ENCODE results near the gene EYS. TPM values are rescaled to one million over a fixed set of nuclear protein-coding genes. Genes with fewer than 3 reads are reported as not detected.
"Not testable (repeated sequence)": the region's sequence is repeated elsewhere in the genome, so short reads cannot be mapped to it uniquely, and the experiment has no call there.

The EYS gene
- total RNA-seq, 2 experiments from 2014 or later = not detected

GRCh38 chr6:64000818-64001491 lies 1706.1 kb downstream of the EYS start:
- Mint-ChIP-seq H3K27ac (no peak overlapping the region), H3K27me3 (ENCODE audit: low read depth) (no peaks in the 10 kb centered on the region), H3K4me1 (ENCODE audit: low read depth) (no peaks in the 10 kb centered on the region), H3K36me3 (ENCODE audit: low read depth) (no peaks in the 10 kb centered on the region), H3K4me3 (no peak overlapping the region), H3K9me3 (peaks cover 5% of the 10 kb centered on the region)
- CTCF ChIA-PET = no interaction called here
- no peak for DNase-seq
- intact Hi-C loops (cut with micrococcal nuclease) = no loop called here

DNA sequence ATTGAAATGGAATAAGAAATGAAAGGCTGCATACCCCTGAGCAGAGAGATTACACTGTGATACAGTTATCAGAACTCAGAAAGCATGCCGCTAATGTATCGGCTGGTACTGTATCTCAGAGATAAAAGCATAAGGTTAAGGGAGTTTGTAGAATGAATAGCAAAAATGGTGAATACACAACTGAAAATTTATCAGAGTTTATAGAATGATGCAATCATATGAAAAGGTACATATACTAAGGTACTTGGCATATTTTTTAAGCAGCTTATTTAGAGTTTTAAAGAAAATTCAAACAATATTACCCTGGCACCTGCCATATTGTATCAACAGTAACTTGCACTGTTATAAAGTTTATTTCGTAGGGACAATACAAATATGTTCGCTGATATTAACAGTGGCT lies 1707.4 kb downstream of the EYS start:
- Mint-ChIP-seq H3K4me3 (no peak overlapping the region), H3K27me3 (ENCODE audit: low read depth) (no peaks in the 10 kb centered on the region), H3K27ac (no peak overlapping the region), H3K9me3 (peaks cover 4% of the 10 kb centered on the region), H3K36me3 (ENCODE audit: low read depth) (no peaks in the 10 kb centered on the region), H3K4me1 (ENCODE audit: low read depth) (no peaks in the 10 kb centered on the region)
- intact Hi-C loops (cut with micrococcal nuclease) = no loop called here
- DNase-seq = no peak
- CTCF ChIA-PET = no interaction called here

DNA sequence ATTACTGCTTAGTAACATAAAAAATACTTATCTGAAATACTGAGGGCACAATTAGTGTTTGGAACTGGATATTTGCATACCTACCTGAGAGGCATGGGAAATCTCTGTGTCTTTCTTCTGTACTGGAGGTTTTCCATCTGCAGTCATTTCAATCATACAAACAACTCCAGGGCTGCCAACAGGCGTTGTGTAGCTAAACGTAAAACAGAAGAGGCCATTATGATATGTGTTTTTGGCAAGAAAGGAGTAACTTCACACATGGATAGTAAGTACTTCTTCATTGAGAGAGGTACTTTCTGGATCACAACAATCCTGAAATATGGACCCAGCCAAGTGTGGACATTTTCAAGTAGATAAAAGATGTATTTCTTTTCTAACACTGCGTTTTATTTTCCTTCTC lies 1708.0 kb downstream of the EYS start:
- DNase-seq = no peak
- Mint-ChIP-seq H3K36me3 (ENCODE audit: low read depth) (no peaks in the 10 kb centered on the region), H3K27ac (no peak overlapping the region), H3K4me3 (no peak overlapping the region), H3K4me1 (ENCODE audit: low read depth) (no peaks in the 10 kb centered on the region), H3K9me3 (no peaks in the 10 kb centered on the region), H3K27me3 (ENCODE audit: low read depth) (no peaks in the 10 kb centered on the region)
- CTCF ChIA-PET = no interaction called here
- intact Hi-C loops (cut with micrococcal nuclease) = no loop called here

DNA sequence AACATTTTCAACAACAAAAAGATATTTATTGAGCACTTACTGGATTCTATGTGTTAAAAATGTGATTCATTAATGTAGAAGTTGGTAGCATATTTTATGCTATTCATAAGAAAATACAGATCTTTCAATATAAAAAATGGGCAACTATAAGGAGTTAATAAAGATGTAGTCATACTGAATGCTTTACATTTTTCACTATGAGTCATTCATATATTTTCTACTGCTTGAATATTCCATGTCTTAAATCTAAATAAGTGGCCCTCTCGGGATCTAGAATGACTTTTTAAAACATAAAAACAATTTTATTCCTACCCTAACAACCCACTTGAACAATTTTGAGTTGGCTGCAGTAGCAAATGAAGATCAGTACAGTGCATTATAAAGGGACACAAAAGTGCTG lies 1709.3 kb downstream of the EYS start:
- no peak for DNase-seq
- Mint-ChIP-seq H3K4me1 (ENCODE audit: low read depth) (no peaks in the 10 kb centered on the region), H3K4me3 (no peak overlapping the region), H3K27me3 (ENCODE audit: low read depth) (no peaks in the 10 kb centered on the region), H3K36me3 (ENCODE audit: low read depth) (no peaks in the 10 kb centered on the region), H3K27ac (no peak overlapping the region), H3K9me3 (no peaks in the 10 kb centered on the region)
- CTCF ChIA-PET = no interaction called here
- intact Hi-C loops (cut with micrococcal nuclease) = no loop called here

DNA sequence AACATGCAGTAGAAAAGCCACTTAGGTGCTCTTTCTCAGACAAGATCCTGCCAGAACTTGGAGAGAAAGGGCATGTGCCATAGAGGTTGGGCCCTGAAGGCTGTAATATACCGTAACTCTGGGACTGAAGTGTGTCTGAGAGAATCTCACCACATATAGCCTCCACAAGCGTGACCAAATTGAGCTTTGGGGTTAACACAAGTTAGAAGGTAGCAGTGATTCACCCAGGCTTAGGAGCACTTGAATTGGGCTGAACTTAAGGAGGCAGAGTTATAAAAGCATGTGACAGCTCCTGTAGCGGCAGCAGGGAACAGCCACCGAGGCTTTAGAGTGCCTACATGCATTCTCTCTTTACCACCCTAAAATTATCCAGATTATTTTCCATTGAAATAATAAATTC lies 1709.8 kb downstream of the EYS start:
- CTCF ChIA-PET = no interaction called here
- Mint-ChIP-seq H3K36me3 (ENCODE audit: low read depth) (no peaks in the 10 kb centered on the region), H3K27ac (no peak overlapping the region), H3K4me1 (ENCODE audit: low read depth) (no peaks in the 10 kb centered on the region), H3K27me3 (ENCODE audit: low read depth) (no peaks in the 10 kb centered on the region), H3K9me3 (no peaks in the 10 kb centered on the region), H3K4me3 (no peak overlapping the region)
- DNase-seq = no peak
- intact Hi-C loops (cut with micrococcal nuclease) = no loop called here

GRCh38 chr6:63985223-63985622 lies 1721.8 kb downstream of the EYS start:
- Mint-ChIP-seq H3K27ac (no peak overlapping the region), H3K27me3 (ENCODE audit: low read depth) (peaks cover 3% of the 10 kb centered on the region), H3K4me3 (no peak overlapping the region), H3K36me3 (ENCODE audit: low read depth) (no peaks in the 10 kb centered on the region), H3K9me3 (no peaks in the 10 kb centered on the region), H3K4me1 (ENCODE audit: low read depth) (no peaks in the 10 kb centered on the region)
- CTCF ChIA-PET = no interaction called here
- no peak for DNase-seq
- intact Hi-C loops (cut with micrococcal nuclease) = no loop called here

DNA sequence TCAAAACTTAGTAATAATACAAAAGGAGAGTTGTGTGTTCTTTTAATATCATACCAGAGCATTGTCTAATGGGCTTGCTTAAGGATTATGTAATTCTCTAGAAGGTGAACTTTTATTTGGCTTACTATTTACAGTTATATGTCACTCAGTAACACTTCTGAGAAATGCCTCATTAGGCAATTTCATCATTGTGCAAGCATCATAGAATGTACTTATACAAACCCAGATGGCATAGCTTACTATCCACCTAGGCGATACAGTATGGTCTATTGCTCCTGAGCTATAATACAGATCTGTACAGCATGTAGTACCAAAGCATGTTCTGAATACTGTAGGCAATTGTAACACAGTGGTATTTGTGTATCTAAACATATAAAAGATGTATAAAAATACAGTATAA lies 1731.3 kb downstream of the EYS start:
- CTCF ChIA-PET = no interaction called here
- Mint-ChIP-seq H3K27me3 (ENCODE audit: low read depth) (no peaks in the 10 kb centered on the region), H3K36me3 (ENCODE audit: low read depth) (no peaks in the 10 kb centered on the region), H3K27ac (no peak overlapping the region), H3K4me3 (no peak overlapping the region), H3K4me1 (ENCODE audit: low read depth) (no peaks in the 10 kb centered on the region), H3K9me3 (no peaks in the 10 kb centered on the region)
- DNase-seq = no peak
- intact Hi-C loops (cut with micrococcal nuclease) = no loop called here

DNA sequence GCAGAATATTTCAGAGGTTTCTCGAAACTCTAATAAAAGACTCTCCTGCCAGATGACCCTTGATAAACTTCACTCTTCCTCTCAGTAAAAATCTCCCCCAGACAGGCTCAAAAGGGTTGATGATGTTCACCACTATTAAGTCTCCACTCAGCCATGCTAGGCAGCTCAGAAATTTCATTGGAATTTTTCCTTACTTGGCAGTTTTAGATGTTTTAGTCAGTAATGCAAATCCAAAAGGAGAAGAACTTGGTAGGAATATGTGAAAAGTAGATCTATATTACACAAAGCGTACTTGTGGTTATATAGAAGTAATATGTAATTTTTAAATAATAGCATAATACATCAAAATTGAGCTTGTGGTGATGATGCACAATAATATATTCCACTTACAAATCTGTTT lies 1738.4 kb downstream of the EYS start:
- no peak overlapping the region for H3K27ac Mint-ChIP-seq
- no peaks in the 10 kb centered on the region for H3K36me3 Mint-ChIP-seq (ENCODE audit: low read depth)
- intact Hi-C loops (cut with micrococcal nuclease) = no loop called here
- H3K4me3 Mint-ChIP-seq = no peak overlapping the region
- H3K9me3 Mint-ChIP-seq = no peaks in the 10 kb centered on the region
- DNase-seq = no peak
- CTCF ChIA-PET = no interaction called here
- no peaks in the 10 kb centered on the region for H3K4me1 Mint-ChIP-seq (ENCODE audit: low read depth)
- H3K27me3 Mint-ChIP-seq (ENCODE audit: low read depth) = no peaks in the 10 kb centered on the region

GRCh38 chr6:63964366-63964765 lies 1742.7 kb downstream of the EYS start:
- H3K4me1 Mint-ChIP-seq (ENCODE audit: low read depth) = no peaks in the 10 kb centered on the region
- H3K27me3 Mint-ChIP-seq (ENCODE audit: low read depth) = no peaks in the 10 kb centered on the region
- intact Hi-C loops (cut with micrococcal nuclease) = no loop called here

DNA sequence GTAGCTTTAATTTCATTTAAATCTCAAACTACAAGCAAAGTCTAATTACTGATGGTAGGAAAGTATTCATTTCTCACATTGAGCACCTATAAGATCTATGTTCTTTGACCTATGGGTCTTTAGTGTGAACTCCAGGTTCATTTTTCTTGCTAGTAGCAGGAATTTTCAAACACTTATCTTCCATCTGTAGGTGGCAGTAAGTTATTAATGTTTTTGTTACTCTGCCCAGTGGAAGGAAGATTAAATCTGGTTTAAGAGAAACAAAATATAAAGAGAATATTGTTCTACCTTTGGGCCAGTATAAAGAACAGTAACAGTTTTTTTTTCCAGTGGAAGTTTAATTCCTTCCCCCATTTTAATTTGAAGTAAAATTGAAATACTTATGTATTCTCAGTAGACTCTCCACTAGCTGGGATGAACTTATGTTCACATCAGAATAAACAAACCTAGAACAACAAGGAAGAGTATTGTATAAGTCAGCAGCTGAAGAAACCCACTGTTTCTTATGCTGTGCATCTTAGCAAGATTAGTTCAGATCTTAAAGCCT lies 1743.2 kb downstream of the EYS start:
- no peak overlapping the region for H3K4me3 Mint-ChIP-seq
- H3K27me3 Mint-ChIP-seq (ENCODE audit: low read depth) = no peaks in the 10 kb centered on the region
- H3K36me3 Mint-ChIP-seq (ENCODE audit: low read depth) = no peaks in the 10 kb centered on the region
- no peak overlapping the region for H3K27ac Mint-ChIP-seq
- DNase-seq = no peak
- no peaks in the 10 kb centered on the region for H3K9me3 Mint-ChIP-seq
- H3K4me1 Mint-ChIP-seq (ENCODE audit: low read depth) = no peaks in the 10 kb centered on the region
- intact Hi-C loops (cut with micrococcal nuclease) = no loop called here
- CTCF ChIA-PET = interaction anchor here (0.6 to 0.7 kb wide), 2 partner anchors 72 to 585 kb away, joined by 4 read pairs; no protein-coding TSS in a partner anchor

More at GRCh38 chr6:63964366-63964765, 1742.7 kb downstream of the EYS start:
- no peak overlapping the region for H3K4me3 Mint-ChIP-seq
- no peak overlapping the region for H3K27ac Mint-ChIP-seq
- H3K36me3 Mint-ChIP-seq (ENCODE audit: low read depth) = no peaks in the 10 kb centered on the region
- no peaks in the 10 kb centered on the region for H3K9me3 Mint-ChIP-seq
- DNase-seq = no peak
- CTCF ChIA-PET = no interaction called here

GRCh38 chr6:63953336-63954021 lies 1753.5 kb downstream of the EYS start:
- H3K4me1 Mint-ChIP-seq (ENCODE audit: low read depth); H3K9me3 Mint-ChIP-seq; H3K4me3 Mint-ChIP-seq; H3K27ac Mint-ChIP-seq; CTCF ChIA-PET; intact Hi-C loops (cut with micrococcal nuclease); DNase-seq; H3K27me3 Mint-ChIP-seq (ENCODE audit: low read depth); H3K36me3 Mint-ChIP-seq (ENCODE audit: low read depth): not testable (repeated sequence)

GRCh38 chr6:63947792-63948529 lies 1759.1 kb downstream of the EYS start:
- Mint-ChIP-seq H3K4me3 (no peak overlapping the region), H3K27me3 (ENCODE audit: low read depth) (no peaks in the 10 kb centered on the region), H3K9me3 (no peaks in the 10 kb centered on the region), H3K27ac (no peak overlapping the region), H3K36me3 (ENCODE audit: low read depth) (no peaks in the 10 kb centered on the region), H3K4me1 (ENCODE audit: low read depth) (no peaks in the 10 kb centered on the region)
- CTCF ChIA-PET = no interaction called here
- DNase-seq = no peak
- intact Hi-C loops (cut with micrococcal nuclease) = no loop called here

- CTCF ChIA-PET = no interaction called here
- intact Hi-C loops (cut with micrococcal nuclease) = no loop called here
- no peaks in the 10 kb centered on the region for H3K27me3 Mint-ChIP-seq (ENCODE audit: low read depth)
- no peaks in the 10 kb centered on the region for H3K36me3 Mint-ChIP-seq (ENCODE audit: low read depth)
- H3K9me3 Mint-ChIP-seq = no peaks in the 10 kb centered on the region
- H3K4me3 Mint-ChIP-seq = no peak overlapping the region
- no peaks in the 10 kb centered on the region for H3K4me1 Mint-ChIP-seq (ENCODE audit: low read depth)
- no peak overlapping the region for H3K27ac Mint-ChIP-seq
- DNase-seq = no peak
Measured at GRCh38 chr6:63945987-63946386, 1761.0 kb downstream of the EYS start.

All from activated naive CD4-positive, alpha-beta T cell treated with anti-CD3 and anti-CD28 coated beads for 36 hours (primary cell).